MM.1S (cell line): ENCODE data around the gene SLC29A1.

ENCODE experiments used
- DNase-seq: peaks from one replicate; pipeline ENCODE4 v3.0.0-alpha.2; 2015
- H2AFZ ChIP-seq: fragments of 300-600 bp; sonication (generic); 2 replicates; pipeline ENCODE4 v1.6.0; 2016; ENCODE audit warnings: antibody characterized with exemption, low read length
- H3F3A ChIP-seq: fragments of 300-600 bp; sonication (generic); 2 replicates; pipeline ENCODE4 v1.6.1; 2016; ENCODE audit warnings: mild to moderate bottlenecking, antibody characterized with exemption, low read length, moderate library complexity, mixed read lengths; ENCODE audit not compliant: insufficient read depth
- H3K27ac ChIP-seq: fragments of 300-600 bp; sonication (generic); 2 replicates; pipeline ENCODE4 v1.5.1; 2016; ENCODE audit warnings: mild to moderate bottlenecking, low read length
- H3K27me3 ChIP-seq: fragments of 300-600 bp; sonication (generic); replicated peaks from 2 replicates; pipeline ENCODE4 v1.6.0; 2016; ENCODE audit warnings: low read length; ENCODE audit not compliant: insufficient read depth
- H3K36me3 ChIP-seq: fragments of 300-600 bp; sonication (generic); replicated peaks from 2 replicates; pipeline ENCODE4 v1.6.1; 2016; ENCODE audit warnings: mild to moderate bottlenecking, low read length, mixed read lengths; ENCODE audit not compliant: insufficient read depth
- H3K4me1 ChIP-seq: fragments of 300-600 bp; sonication (generic); 2 replicates; pipeline ENCODE4 v1.6.1; 2016; ENCODE audit warnings: low read length, mixed read lengths
- H3K4me2 ChIP-seq: fragments of 300-600 bp; sonication (generic); 2 replicates; pipeline ENCODE4 v1.6.0; 2016; ENCODE audit warnings: low read depth, low read length
- H3K4me3 ChIP-seq: fragments of 300-600 bp; sonication (generic); 2 replicates; pipeline ENCODE4 v1.5.1; 2016; ENCODE audit warnings: low read length, mixed read lengths
- H3K79me2 ChIP-seq: fragments of 300-600 bp; sonication (generic); 2 replicates; pipeline ENCODE4 v1.6.1; 2016; ENCODE audit warnings: mixed run types, low read length, mixed read lengths
- H3K9ac ChIP-seq: fragments of 300-600 bp; sonication (generic); 2 replicates; pipeline ENCODE4 v1.6.1; 2016; ENCODE audit warnings: low read length, mixed read lengths
- H3K9me2 ChIP-seq: fragments of 300-600 bp; sonication (generic); replicated peaks from 2 replicates; pipeline ENCODE4 v1.6.1; 2016; ENCODE audit warnings: mild to moderate bottlenecking, low read length, mixed read lengths; ENCODE audit not compliant: insufficient read depth
- H3K9me3 ChIP-seq: fragments of 300-600 bp; sonication (generic); replicated peaks from 2 replicates; pipeline ENCODE4 v1.6.1; 2016; ENCODE audit warnings: mild to moderate bottlenecking, low read length, mixed read lengths; ENCODE audit not compliant: insufficient read depth
- H4K20me1 ChIP-seq: fragments of 300-600 bp; sonication (generic); 2 replicates; pipeline ENCODE4 v1.6.1; 2016; ENCODE audit warnings: mild to moderate bottlenecking, low read length, moderate library complexity, mixed read lengths; ENCODE audit not compliant: insufficient read depth
- CTCF ChIP-seq: fragments of 300-600 bp; sonication (generic); IDR thresholded peaks from 2 replicates; pipeline ENCODE4 v1.5.1; 2016; ENCODE audit warnings: antibody characterized with exemption, low read length, mixed read lengths
- EZH2 ChIP-seq: fragments of 300-600 bp; sonication (generic); optimal IDR thresholded peaks from 2 replicates; pipeline ENCODE3; 2017; ENCODE audit warnings: low read depth, mild to moderate bottlenecking, antibody characterized with exemption, low read length, mixed read lengths
- EZH2phosphoT487 ChIP-seq: fragments of 300-600 bp; sonication (generic); IDR thresholded peaks from 2 replicates; pipeline ENCODE4 v1.6.1; 2018; ENCODE audit warnings: antibody characterized with exemption, low read length

Gene SLC29A1

GRCh38 chr6:44201200-44201599 is 22.2 kb upstream of the SLC29A1 start:
- H2AFZ ChIP-seq: no peak overlapping the region
- no peak for TF ChIP-seq EZH2phosphoT487
- no peak for TF ChIP-seq CTCF
- TF ChIP-seq EZH2: no peak

GRCh38 chr6:44201638-44202303 is 21.6 kb upstream of the SLC29A1 start:
- Histone ChIP-seq H3F3A (no peaks in the 10 kb centered on the region), H3K27me3 (no peaks in the 10 kb centered on the region), H3K27ac (no peak overlapping the region), H3K4me2 (no peak overlapping the region), H3K4me1 (no peaks in the 10 kb centered on the region), H3K9me2 (no peaks in the 10 kb centered on the region), H3K79me2 (no peaks in the 10 kb centered on the region), H3K9ac (no peak overlapping the region), H3K9me3 (no peaks in the 10 kb centered on the region), H2AFZ (no peak overlapping the region), H3K4me3 (no peak overlapping the region), H3K36me3 (no peaks in the 10 kb centered on the region), H4K20me1 (no peaks in the 10 kb centered on the region)
- TF ChIP-seq EZH2: no peak
- TF ChIP-seq CTCF: no peak
- no peak for TF ChIP-seq EZH2phosphoT487
- DNase-seq: no peak

More at GRCh38 chr6:44201200-44201599, 22.2 kb upstream of the SLC29A1 start:
- no peak overlapping the region for H3K9ac ChIP-seq
- no peaks in the 10 kb centered on the region for H3K27me3 ChIP-seq
- H3K9me3 ChIP-seq: no peaks in the 10 kb centered on the region
- no peak for DNase-seq
- no peaks in the 10 kb centered on the region for H3K4me1 ChIP-seq
- H3F3A ChIP-seq: no peaks in the 10 kb centered on the region
- no peaks in the 10 kb centered on the region for H3K79me2 ChIP-seq
- H3K4me3 ChIP-seq: no peak overlapping the region
- H4K20me1 ChIP-seq: no peaks in the 10 kb centered on the region
- H3K4me2 ChIP-seq: no peak overlapping the region
- H3K36me3 ChIP-seq: no peaks in the 10 kb centered on the region
- no peak overlapping the region for H3K27ac ChIP-seq
- no peaks in the 10 kb centered on the region for H3K9me2 ChIP-seq

- no peak overlapping the region for H2AFZ ChIP-seq
- H3K4me1 ChIP-seq: no peaks in the 10 kb centered on the region
- H3K27ac ChIP-seq: no peak overlapping the region
- no peak for TF ChIP-seq EZH2phosphoT487
- no peak for TF ChIP-seq CTCF
- no peak for TF ChIP-seq EZH2
- H3K4me2 ChIP-seq: no peak overlapping the region
- H3K9me2 ChIP-seq: no peaks in the 10 kb centered on the region
- no peaks in the 10 kb centered on the region for H3K9me3 ChIP-seq
- no peaks in the 10 kb centered on the region for H3K79me2 ChIP-seq
- H3K36me3 ChIP-seq: no peaks in the 10 kb centered on the region
- no peaks in the 10 kb centered on the region for H3F3A ChIP-seq
- DNase-seq: no peak
- H3K4me3 ChIP-seq: no peak overlapping the region
- H3K9ac ChIP-seq: no peak overlapping the region
- no peaks in the 10 kb centered on the region for H4K20me1 ChIP-seq
- no peaks in the 10 kb centered on the region for H3K27me3 ChIP-seq
These were observed 20.9 kb upstream of the SLC29A1 start for GRCh38 chr6:44202332-44202971.
